UCSD-AML1 (cell line): ENCODE data around the gene SAYSD1.

Experiments
- DNase-seq: peaks from one replicate; lab custom pipeline; 2025; ENCODE audit not compliant: unreplicated experiment; lab: John Stamatoyannopoulos, UW

SAYSD1 gene

GRCh38 chr6:39058471-39059147 is 56.4 kb downstream of the SAYSD1 start:
- DNase-seq, result no peak

- DNase-seq, result no peak
These were observed 57.5 kb downstream of the SAYSD1 start for GRCh38 chr6:39057251-39058155.

GRCh38 chr6:39056681-39057080 is 58.3 kb downstream of the SAYSD1 start:
- DNase-seq, result no peak

GRCh38 chr6:39056191-39056590 is 58.8 kb downstream of the SAYSD1 start:
- DNase-seq, result no peak

- no peak for DNase-seq
These were observed 59.3 kb downstream of the SAYSD1 start for GRCh38 chr6:39055661-39056060.

- DNase-seq, result no peak
These were observed 60.3 kb downstream of the SAYSD1 start for GRCh38 chr6:39054577-39055142.
